GM18508 (cell line): ENCODE measurements around the gene LSAMP.

Experiments
- ATAC-seq: cut with Tn5 transposase; IDR thresholded peaks from one replicate; pipeline ENCODE4 v1.9.1; 2021; ENCODE audit warnings: moderate number of reproducible peaks; ENCODE audit not compliant: insufficient read depth, unreplicated experiment

The LSAMP gene

DNA sequence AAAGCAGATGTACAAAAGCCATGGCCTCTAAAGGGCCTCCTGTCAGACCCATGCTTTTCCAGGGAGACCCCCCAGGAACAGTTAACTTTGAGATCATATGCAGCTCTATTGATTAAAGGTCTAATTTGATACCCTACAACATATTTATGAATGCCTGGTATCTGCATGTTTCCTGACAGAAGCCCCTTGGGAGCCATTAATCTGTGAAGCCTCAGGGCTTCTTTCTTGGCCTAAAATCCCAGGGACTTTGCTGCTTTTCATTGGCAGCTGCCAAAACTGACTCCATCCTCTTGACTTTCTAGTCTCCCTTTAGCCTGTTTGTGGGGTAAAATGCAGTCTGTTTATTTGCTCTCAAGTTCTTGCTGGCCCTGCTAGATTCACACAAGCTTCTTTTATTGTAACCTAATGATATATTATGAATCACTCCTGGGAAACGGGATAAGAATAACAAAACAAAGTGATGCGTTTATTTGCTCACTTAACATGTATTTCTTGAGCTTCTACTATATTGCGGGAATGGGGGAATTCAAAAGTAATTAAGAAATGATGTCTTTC, 257.0 kb downstream of the LSAMP start:
- no peak for ATAC-seq

DNA sequence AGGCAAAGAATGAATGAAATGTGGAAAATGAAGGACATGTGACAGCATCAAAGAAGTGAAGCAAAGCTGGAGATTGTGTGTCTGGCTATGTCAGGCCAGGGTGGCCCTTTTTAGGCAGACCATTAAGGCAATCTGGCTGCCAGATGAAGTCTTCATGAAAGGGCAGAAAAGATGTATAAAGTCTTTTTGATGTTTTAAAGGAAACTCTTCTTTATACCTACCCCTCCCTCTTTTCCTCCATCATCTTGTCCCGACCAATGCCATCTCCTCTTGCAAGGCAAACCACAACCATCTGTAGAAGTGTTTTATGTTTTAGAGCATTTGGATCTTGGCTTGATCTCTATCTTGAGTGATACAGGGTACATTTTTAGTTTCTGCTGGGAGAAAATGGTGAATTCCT, 259.2 kb downstream of the LSAMP start:
- no peak for ATAC-seq

DNA sequence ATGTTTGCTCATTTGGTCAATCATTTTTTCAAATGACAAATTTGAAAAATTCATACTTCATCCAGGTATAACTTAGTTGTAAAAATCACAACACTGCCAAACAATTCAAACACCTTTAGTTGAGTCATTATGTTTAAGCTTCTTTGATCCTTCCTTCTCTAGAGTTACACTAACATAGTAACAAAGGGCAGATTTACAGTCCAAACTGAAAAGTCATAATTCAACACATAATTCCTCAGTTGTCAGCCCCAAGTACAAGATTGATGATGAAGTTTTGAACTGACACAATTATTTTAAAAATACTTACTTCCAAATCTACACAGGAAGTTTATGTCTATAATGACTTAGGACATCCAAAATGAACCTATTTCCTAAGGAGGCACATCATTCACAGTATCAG, 264.1 kb downstream of the LSAMP start:
- ATAC-seq = no peak

DNA sequence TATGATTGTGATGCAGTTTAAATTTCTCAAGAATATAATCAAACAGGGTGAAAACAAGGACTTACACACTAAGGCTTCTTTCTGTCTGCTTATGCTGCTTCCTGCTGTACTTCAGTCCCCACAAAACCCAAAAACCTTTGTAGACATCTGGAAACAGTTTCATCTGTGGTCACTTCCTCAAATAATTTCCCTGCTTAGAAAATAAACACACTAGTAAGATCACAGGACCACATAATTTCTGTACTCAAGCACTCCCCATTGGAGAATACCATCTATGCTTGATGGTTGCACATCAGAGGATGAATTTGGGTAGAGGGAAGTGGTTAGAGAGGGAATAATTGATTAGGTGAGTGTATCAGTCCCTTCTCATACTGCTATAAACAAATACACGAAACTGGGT, 266.2 kb downstream of the LSAMP start:
- no peak for ATAC-seq

DNA sequence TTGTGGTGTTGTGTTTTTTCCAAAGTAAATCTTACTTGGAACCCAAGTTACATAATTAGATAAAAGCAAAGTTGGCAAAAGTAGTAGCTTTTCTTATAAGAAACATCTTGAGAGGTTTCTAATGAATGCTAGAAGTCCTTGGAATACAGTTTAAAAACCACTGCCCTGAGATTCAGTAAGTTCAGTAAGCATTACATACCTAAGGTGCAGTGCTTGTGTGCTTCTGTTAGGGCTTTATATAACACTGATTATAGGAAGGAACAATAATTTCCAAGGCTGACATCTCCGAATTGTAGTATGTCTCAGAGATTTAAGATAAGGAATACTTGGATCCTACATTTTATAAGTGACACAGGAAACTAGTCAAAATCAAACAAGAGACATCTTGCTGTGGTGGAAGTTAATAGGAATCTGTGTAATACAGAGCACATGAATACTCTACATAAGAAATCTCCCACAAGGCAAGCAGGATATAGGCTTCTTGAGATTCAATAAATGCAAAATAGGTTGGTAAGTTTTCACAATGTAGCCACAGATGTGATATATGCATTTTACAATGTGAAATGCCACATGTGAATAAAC, 268.2 kb downstream of the LSAMP start:
- no peak for ATAC-seq

DNA sequence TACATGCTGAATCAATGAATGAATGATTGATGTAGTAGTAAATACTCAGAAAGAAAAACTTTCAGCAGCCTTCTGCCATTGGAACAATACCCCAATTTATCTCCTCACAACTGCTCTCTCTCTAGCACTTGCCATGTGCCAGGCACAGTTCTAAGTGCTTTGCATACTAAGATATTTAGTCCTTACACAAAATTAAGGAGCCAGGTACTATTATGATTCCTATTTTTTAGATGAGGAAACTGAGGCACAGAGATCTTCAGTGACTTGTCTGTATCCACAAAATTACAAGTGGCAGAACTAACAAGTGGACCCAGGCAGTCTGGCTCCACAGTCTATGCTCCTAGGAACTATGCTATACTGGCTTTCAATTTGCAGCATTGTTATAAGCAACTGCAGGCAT, 279.2 kb downstream of the LSAMP start:
- no peak for ATAC-seq

DNA sequence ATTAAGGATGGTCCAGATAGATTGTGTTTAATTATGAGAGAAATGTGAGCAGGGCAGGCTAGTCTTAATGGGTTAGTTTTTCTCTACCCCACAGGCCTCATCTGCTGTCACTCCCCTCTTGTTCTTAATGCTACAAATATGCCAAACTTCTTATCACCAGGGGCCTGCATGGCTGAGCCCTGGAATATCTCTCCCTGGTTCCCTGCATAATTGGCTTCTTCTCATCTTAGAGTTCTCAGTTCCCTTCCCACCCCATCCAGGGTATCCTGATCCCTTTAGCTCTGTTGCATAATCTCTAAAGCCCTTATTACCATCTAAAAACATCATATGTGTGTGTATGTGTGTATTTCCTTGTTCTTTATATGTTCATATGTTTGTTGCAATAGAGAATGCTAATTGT, 279.6 kb downstream of the LSAMP start:
- no peak for ATAC-seq

DNA sequence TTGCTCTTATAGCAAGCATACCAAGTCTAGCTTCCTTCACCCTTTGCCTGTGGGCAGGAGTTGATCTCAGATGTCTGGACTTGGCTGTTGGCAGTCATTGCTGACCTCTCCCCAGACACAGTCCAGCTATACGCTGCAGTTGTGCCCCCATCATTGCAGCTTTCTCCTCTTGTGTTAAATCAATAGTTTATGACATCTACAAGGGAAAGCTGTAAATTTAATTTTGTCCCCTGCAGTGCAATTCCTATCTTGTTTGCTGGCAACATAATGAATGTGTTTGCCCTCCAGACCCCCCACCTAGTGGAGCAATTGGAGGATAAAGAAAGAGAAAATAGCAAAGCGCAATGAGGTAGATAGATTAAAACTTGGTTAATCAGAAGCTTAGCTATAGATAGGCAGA, 280.2 kb downstream of the LSAMP start:
- ATAC-seq = no peak

DNA sequence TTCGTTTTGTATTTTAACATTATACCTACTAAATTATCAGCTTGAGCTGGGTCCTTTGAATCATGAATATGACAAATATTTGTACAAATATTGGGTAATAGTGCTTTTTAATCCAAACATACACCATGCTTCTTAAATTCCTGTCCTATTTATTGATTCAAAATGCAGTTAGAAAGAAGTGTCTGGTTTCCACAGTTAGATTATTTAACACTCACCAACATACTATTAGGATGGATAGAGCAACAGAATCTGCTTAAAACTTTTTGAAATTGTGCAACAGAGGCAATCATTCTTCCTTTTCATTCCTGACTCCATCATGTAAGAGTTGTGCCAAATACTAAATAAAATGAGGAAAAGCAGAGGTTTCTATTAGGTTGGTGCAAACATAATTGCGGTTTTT, 281.2 kb downstream of the LSAMP start:
- no peak for ATAC-seq

DNA sequence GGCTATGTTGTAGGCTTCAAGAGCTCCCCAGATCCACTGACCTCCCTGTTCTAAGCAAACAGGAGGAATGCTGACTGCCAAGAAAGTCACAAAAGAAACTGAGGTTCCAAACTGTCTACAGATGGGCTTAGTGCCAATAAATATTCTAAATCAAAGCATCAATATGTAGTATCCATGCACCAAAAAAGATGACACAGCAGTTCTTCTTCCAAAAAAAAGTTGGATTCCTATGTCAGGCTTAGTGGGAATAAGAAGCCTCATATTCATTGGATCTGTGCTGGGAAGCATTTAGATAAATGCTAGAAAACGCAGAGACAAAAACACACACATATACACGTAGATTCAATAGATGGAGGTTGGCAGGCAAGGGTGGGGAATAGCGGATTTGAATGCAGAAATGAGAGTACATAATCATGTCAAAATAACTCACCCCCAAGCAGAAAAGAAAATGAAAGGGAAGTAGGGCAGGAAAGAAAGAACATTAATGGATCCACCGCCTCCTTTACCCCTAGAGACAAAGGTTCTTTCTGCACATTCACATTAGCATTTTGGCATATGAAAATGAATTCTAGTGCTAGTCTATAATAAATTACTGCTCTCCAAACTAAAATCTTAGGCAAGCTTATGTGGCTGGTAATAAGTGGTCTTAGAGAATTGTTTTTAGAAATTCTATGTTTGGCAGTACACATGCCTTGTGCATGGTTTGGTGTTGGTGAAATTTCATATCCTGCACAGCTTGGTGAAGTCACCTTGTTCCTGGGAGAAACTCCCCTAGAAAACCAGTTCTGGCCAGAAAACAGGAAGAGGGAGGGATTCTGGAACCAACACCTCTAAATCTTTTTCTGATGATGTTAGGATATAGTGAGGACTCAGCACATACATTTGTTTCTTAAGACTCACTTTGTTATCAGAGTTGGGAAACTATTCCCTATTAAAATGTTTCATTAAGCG, 283.4 kb downstream of the LSAMP start:
- ATAC-seq = no peak

DNA sequence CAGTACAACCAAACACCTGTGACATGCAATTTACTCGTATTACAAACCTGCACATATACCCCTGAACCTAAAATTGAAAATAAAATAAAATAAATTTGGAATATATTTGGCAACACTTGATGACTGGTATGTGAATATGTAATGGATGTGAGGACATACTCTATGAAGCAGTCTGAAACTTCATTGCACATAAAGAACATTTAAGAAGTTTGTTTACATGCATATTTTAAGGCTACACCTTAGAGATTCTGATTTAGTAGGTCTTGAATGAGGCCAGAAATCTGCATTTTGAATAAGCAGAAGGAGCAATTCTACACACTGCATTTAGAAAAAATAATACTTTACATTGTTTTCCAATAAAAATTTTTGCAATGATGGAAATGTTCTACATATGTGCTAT, 284.7 kb downstream of the LSAMP start:
- no peak for ATAC-seq

DNA sequence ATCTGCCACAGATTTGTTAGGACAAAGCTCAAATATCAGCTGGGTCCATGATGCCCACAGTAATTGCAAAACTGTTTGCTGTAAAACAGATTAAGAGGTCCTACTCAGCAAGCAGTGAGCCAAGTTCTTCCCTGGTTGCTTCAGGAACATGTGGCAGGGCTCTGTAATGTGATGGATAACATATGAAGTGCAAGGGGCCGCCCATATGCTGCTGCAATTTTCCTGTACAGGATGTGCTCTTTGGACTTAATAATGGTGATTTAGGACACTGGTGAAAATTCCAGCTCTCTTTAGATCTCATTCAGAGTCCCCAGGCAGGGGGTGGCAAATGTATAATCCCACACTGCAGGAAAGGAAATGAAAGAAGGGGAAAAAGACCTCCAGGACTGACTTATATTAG, 289.4 kb downstream of the LSAMP start:
- no peak for ATAC-seq

DNA sequence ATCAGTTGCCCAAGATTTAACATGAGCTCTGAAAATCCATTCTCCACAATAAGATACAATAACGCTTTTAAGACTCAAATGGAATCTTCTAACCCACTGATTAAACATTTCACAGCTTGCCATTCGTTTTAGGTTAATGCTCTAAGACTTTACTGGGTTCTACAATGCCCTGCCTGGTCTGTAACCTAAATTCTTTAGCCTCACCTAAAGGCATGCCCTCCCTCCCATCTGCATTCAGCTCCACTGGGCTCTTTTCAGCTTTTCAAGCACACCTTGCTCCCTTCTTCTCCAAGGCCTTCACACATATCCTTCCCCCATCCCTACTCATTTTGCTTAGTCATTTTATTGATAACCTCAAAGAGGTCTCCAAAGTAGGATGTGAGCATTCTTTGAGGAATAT, 290.9 kb downstream of the LSAMP start:
- ATAC-seq = no peak

DNA sequence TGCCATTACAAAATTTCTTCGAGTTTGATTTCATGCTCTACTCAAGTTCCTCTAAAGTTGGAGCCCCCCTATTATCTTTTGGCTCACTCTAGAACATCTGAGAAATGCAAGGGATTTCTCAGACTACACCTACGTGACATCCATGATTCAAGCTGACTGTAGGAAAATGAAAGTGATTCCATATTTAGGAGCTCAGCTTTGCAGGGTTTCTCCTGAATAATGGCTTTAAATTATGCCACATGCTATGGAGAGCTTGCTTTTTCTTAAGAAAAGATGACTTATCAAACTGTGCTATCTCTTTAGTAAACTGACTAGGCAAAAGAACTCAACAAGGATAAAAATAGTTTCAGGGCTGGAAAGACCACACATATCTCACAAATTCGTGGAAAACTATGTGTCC, 292.1 kb downstream of the LSAMP start:
- ATAC-seq = no peak

DNA sequence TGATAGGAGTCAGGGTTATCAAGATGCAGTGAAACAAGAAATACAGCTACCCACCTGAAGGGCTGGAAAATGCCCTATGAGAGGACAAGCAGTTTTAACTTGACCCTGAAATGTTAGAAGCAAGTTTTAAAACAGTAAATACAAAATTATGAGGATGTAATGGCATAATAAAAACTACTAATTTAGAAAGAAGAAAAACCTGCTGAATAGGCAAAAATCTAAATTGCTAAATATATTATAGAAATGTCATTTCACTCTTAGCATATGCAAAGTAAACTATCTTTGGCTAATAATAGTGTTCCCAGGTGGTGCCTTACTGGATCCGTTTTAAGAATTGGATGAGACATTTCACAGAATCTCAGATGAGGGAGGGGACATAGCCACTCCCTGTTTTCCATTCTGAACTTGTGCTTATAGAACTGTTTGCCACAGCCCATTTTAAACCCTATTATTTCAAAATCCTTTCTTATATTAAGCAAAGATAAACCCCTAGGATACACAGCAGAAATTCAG, 294.6 kb downstream of the LSAMP start:
- ATAC-seq = no peak

DNA sequence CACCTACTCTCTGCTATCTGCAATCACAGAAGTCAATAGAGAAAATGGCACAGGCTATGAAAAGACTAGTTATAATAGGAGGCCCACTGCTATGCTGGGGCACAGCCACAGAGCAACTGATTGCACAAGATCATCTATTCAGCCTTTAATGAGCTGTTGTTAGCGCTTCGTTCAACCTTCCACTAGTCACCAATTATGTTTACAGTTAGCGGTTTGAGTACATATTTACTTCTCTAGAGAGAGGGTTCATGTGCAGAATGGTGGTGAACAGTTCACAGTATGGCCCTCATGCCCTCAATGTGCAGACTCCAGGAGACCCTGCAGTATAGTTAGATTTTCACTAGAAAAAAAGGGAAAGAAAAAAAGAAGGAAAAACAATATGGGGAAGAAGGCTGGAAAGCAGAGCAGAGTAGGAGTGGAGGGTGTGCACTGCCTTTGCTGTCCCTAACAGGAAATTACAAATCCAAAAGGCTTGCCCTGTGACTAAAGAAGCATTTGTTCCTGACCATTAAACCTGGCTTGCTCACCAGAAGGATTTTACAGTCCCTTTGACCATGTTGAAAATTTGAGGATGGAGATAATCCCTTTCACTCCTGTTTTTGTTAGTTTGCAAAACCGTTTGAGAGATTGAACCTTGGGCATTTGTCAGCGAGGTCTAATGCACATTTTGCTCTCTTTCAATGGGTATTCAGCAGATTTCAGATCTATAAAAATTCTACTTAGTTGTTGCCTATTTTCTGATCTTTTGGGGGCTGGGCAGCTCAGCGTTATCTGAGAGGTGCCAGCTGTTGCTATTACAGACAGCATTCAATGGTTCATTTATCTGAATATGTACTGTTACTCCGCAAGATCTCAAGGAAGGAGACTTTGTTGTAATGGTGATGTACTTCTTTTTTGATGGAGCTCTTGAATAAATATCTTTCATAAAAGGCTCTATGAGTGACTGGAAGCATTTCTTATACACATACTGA, 296.1 kb downstream of the LSAMP start:
- no peak for ATAC-seq

DNA sequence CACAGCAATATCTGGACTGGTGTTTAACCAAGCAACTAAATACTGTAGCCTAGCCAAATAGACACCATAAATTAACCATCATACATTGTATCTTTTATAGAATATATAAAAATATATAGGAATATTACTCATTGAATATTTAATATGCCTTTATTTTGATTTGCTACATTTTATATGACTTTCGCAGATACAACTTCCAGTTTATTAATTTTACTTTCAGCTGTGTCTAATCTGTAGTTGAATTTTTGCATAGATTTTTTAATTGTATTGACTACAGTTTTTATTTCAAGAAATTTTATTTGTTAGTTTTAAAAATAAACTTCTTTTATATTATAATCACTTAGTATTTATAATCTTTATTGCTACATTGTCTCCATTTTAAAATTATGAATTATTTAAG, 299.7 kb downstream of the LSAMP start:
- no peak for ATAC-seq

DNA sequence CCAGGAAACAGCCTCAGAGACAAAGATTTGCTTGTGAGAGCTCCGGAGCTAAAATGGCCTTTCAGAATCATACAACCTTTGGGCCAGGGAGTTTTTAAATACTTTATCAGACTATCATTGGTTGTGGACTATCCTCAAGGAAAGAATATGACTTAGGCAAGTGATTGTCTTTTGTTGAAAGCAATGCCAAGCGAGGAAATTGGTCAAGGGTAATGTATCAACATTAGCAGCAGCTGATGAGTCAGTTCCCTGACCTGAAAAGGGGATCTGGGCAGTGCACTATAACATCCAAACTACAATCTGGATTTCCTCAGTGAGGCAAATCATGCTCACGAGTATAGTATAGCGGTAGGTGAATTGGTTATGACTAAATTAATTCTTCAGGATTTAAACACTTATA, 303.6 kb downstream of the LSAMP start:
- no peak for ATAC-seq

DNA sequence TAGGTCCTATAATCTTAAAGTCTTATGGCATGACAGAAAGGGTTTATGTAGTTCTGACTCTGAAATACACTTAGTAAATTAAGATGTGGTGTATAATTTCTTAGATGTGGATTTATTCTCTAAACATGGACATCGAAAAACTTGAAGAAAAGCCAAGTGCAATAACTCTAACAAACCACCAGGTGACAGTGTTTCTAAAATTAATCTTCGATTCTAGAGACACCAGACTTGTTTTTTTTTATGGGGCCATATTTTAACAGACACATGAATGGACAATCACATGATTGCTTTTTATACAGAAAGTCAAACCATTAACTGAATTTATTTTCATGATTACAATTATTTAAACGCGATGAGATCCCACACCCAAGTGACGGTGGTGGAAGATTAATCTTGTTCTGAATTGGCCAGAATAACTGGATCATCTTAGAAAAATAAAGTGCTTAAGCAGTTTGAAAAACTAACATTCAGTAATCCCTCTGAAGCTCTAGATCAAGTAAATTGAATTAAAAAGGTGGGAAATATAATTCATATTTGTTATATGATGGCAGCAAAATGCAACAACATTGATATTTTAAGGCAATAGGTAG, 305.1 kb downstream of the LSAMP start:
- peak; percentile 42 for ATAC-seq

DNA sequence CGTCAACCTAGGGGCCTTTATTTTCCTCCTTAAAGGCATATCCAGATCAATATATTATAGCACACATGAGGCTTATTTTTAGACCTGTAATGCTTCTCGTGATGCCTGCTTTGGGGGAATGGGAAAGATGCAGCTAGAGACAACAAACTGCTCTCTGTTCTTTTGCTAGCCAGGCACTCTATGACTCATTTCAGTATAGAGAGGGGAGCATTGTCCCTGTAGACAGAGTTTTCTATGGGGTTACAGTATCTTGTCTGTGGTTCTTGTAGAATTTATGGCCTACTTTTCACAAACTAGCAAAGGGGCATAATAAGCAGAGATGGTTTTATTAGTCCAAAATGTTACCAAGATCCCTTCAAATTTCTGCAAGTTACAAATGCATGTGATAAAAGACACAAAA, 305.6 kb downstream of the LSAMP start:
- ATAC-seq = peak; percentile 28
